ENCODE measurements around the gene TNS4. TPM values are rescaled to one million over a fixed set of nuclear protein-coding genes. Genes with fewer than 3 reads are reported as not detected.

The TNS4 gene
- total and polyA plus RNA-seq, 12 donors = 0.01 to 0.62 TPM; not detected in 10

GRCh38 chr17:40531051-40531991 is 29.9 kb upstream of the TNS4 start:
- 96% methylated on average over 15 of the region's 15 CpGs for WGBS, 2 donors
- intact Hi-C loops (cut with DNase I) = loop anchor here (5.0 to 10.0 kb wide), 10 partner anchors 49 to 229 kb away; partner anchors contain the start of genes GJD3 (in 3 of the 10), IGFBP4 (in 3 of the 10) and RARA (in 3 of the 10)

GRCh38 chr17:40530531-40530994 is 29.1 kb upstream of the TNS4 start:
- Histone ChIP-seq H3K4me1 (peaks cover 5 to 51% (median 28%) of the 10 kb centered on the region in 9 donors), H3K36me3 (no peaks in the 10 kb centered on the region), H3K4me3 (no peak overlapping the region), H3K27me3 (peaks cover 0 to 4% (median 0%) of the 10 kb centered on the region in 7 donors), H3K9me3 (peaks cover 0 to 10% (median 0%) of the 10 kb centered on the region in 11 donors), H3K27ac (no peak overlapping the region)
- intact Hi-C loops (cut with DNase I) = loop anchor here (5.0 to 10.0 kb wide), 10 partner anchors 48 to 228 kb away; partner anchors contain the start of genes GJD3 (in 3 of the 10), IGFBP4 (in 3 of the 10) and RARA (in 3 of the 10)
- no peak for TF ChIP-seq CTCF (IDR thresholded peaks at IDR 0.05)
- DNase-seq = no peak
- 94 to 96% methylated on average over 5 of the region's 5 CpGs for WGBS, 2 donors
- ATAC-seq = no peak

More at GRCh38 chr17:40531051-40531991, 29.9 kb upstream of the TNS4 start:
- Histone ChIP-seq H3K36me3 (no peaks in the 10 kb centered on the region), H3K27ac (peak overlapping the region in 6 of 10 donors; percentile 71 to 85 (median 74)), H3K4me3 (no peak overlapping the region), H3K4me1 (peaks cover 10 to 52% (median 35%) of the 10 kb centered on the region in 9 donors), H3K9me3 (peaks cover 0 to 4% (median 0%) of the 10 kb centered on the region in 11 donors), H3K27me3 (peaks cover 0 to 4% (median 0%) of the 10 kb centered on the region in 7 donors)
- no peak for TF ChIP-seq CTCF (IDR thresholded peaks at IDR 0.05)
- DNase-seq (no peak), ATAC-seq (no peak)

- TF ChIP-seq CTCF (IDR thresholded peaks at IDR 0.05) = no peak
- ATAC-seq (no peak), DNase-seq (no peak)
- H3K27ac ChIP-seq = no peak overlapping the region
- intact Hi-C loops (cut with DNase I) = loop anchor here (5.0 to 10.0 kb wide), 10 partner anchors 48 to 228 kb away; partner anchors contain the start of genes GJD3 (in 3 of the 10), IGFBP4 (in 3 of the 10) and RARA (in 3 of the 10)
- no peak overlapping the region for H3K4me3 ChIP-seq
- peaks cover 0 to 4% (median 0%) of the 10 kb centered on the region in 7 donors for H3K27me3 ChIP-seq
- peaks cover 5 to 45% (median 26%) of the 10 kb centered on the region in 9 donors for H3K4me1 ChIP-seq
- no peaks in the 10 kb centered on the region for H3K36me3 ChIP-seq
- peaks cover 0 to 16% (median 0%) of the 10 kb centered on the region in 11 donors for H3K9me3 ChIP-seq
- 98% methylated on average over 2 of the region's 2 CpGs for WGBS, 2 donors
Measured at GRCh38 chr17:40529991-40530390, 28.6 kb upstream of the TNS4 start.
